GM18858 (cell line): Measurements from ENCODE around the gene SEPTIN1.

Source experiments
- ATAC-seq: cut with Tn5 transposase; IDR thresholded peaks from one replicate; pipeline ENCODE4 v1.9.1; 2021; ENCODE audit not compliant: unreplicated experiment

The SEPTIN1 gene

GRCh38 chr16:30377050-30377811, 5.1 kb downstream of the SEPTIN1 start:
- no peak for ATAC-seq

- no peak for ATAC-seq
These were observed 5.9 kb downstream of the SEPTIN1 start for GRCh38 chr16:30376461-30376902.

GRCh38 chr16:30375864-30376263, 6.5 kb downstream of the SEPTIN1 start:
- ATAC-seq, result no peak

GRCh38 chr16:30374538-30374937, 7.8 kb downstream of the SEPTIN1 start, which contains the start of gene MYL11:
Gene MYL11 (plus strand): TSS chr16:30374802. CDS start chr16:30374858, 56 bp downstream.
- ATAC-seq, result no peak

GRCh38 chr16:30372725-30373124, 9.6 kb downstream of the SEPTIN1 start:
- ATAC-seq, result no peak

GRCh38 chr16:30372038-30372712, 10.2 kb downstream of the SEPTIN1 start:
- no peak for ATAC-seq

GRCh38 chr16:30371248-30371816, 11.0 kb downstream of the SEPTIN1 start:
- ATAC-seq, result no peak

- peak; percentile 77 for ATAC-seq
These were observed 11.7 kb downstream of the SEPTIN1 start, which contains the start of gene TBC1D10B for GRCh38 chr16:30370456-30371247. Gene TBC1D10B (minus strand): TSS chr16:30370494. CDS start chr16:30370183, 311 bp downstream.

GRCh38 chr16:30369938-30370455, 12.4 kb downstream of the SEPTIN1 start:
- ATAC-seq, result peak; percentile 6

GRCh38 chr16:30369091-30369937, 13.0 kb downstream of the SEPTIN1 start:
- ATAC-seq, result no peak

GRCh38 chr16:30368792-30369090, 13.6 kb downstream of the SEPTIN1 start:
- ATAC-seq, result no peak

GRCh38 chr16:30368122-30368791, 14.1 kb downstream of the SEPTIN1 start:
- no peak for ATAC-seq

GRCh38 chr16:30367349-30368009, 14.9 kb downstream of the SEPTIN1 start:
- no peak for ATAC-seq

GRCh38 chr16:30366511-30366910, 15.8 kb downstream of the SEPTIN1 start:
- ATAC-seq, result no peak

- no peak for ATAC-seq
These were observed 17.2 kb downstream of the SEPTIN1 start for GRCh38 chr16:30365200-30365599.

GRCh38 chr16:30361180-30361579, 21.2 kb downstream of the SEPTIN1 start:
- no peak for ATAC-seq

GRCh38 chr16:30359871-30360170, 22.5 kb downstream of the SEPTIN1 start:
- no peak for ATAC-seq

GRCh38 chr16:30358990-30359870, 23.1 kb downstream of the SEPTIN1 start:
- ATAC-seq, result no peak
